Raji (cell line): ENCODE measurements around the gene YPEL5.

Experiments
- POLR2A ChIP-seq: IDR thresholded peaks from 2 replicates; pipeline ENCODE4 v1.6.1; 2011; ENCODE audit warnings: low read depth, low read length, control low read depth; ENCODE audit not compliant: insufficient read depth

YPEL5 gene

GRCh38 chr2:30206461-30207430 lies 59.9 kb downstream of the YPEL5 start:
- TF ChIP-seq POLR2A: no peak

- no peak for TF ChIP-seq POLR2A
Measured at GRCh38 chr2:30208453-30208852, 61.6 kb downstream of the YPEL5 start.

GRCh38 chr2:30209227-30209626 lies 62.4 kb downstream of the YPEL5 start:
- no peak for TF ChIP-seq POLR2A
